GM23338 (cell line): ENCODE data around the gene BRSK2. TPM values are rescaled to one million over a fixed set of nuclear protein-coding genes. Genes with fewer than 3 reads are reported as not detected.

Source experiments
- ATAC-seq: fragments of 200-7000 bp; cut with Tn5 transposase; 3 replicates; pipeline ENCODE4 v1.9.1; 2020
- DNase-seq: peaks from one replicate; pipeline ENCODE4 v3.0.0-alpha.2; 2015; ENCODE audit warnings: low spot score
- H2AFZ ChIP-seq: fragments of 200-600 bp; sonication (generic); 2 replicates; pipeline ENCODE4 v1.8.0; 2016; ENCODE audit warnings: antibody characterized with exemption, mild to moderate bottlenecking, moderate library complexity
- H3F3A ChIP-seq: fragments of 200-600 bp; sonication (generic); replicated peaks from 2 replicates; pipeline ENCODE4 v1.8.0; 2017; ENCODE audit warnings: antibody characterized with exemption, mixed run types, low read depth
- H3K27ac ChIP-seq: fragments of 200-600 bp; sonication (generic); 2 replicates; pipeline ENCODE4 v1.6.1; 2016; ENCODE audit warnings: low read depth
- H3K27me3 ChIP-seq: fragments of 200-600 bp; sonication (generic); 2 replicates; pipeline ENCODE4 v1.8.0; 2016; ENCODE audit warnings: mild to moderate bottlenecking, mixed run types, moderate library complexity; ENCODE audit not compliant: insufficient read depth
- H3K36me3 ChIP-seq: fragments of 200-600 bp; sonication (generic); 2 replicates; pipeline ENCODE4 v1.8.0; 2016; ENCODE audit warnings: mild to moderate bottlenecking; ENCODE audit not compliant: insufficient read depth
- H3K4me1 ChIP-seq: fragments of 200-600 bp; sonication (generic); 2 replicates; pipeline ENCODE4 v1.8.0; 2016; ENCODE audit warnings: mild to moderate bottlenecking, moderate library complexity; ENCODE audit not compliant: insufficient read depth
- H3K4me2 ChIP-seq: fragments of 200-600 bp; sonication (generic); 2 replicates; pipeline ENCODE4 v1.7.1; 2017; ENCODE audit warnings: mixed run types
- H3K4me3 ChIP-seq: fragments of 200-600 bp; sonication (generic); 2 replicates; pipeline ENCODE4 v1.6.1; 2016; ENCODE audit warnings: mixed run types
- H3K79me2 ChIP-seq: fragments of 200-600 bp; sonication (generic); replicated peaks from 2 replicates; pipeline ENCODE4 v1.8.0; 2017; ENCODE audit warnings: mild to moderate bottlenecking; ENCODE audit not compliant: insufficient read depth
- H3K9me2 ChIP-seq: fragments of 200-600 bp; sonication (generic); 2 replicates; pipeline ENCODE4 v1.8.0; 2017; ENCODE audit not compliant: insufficient read depth
- H4K20me1 ChIP-seq: fragments of 200-600 bp; sonication (generic); replicated peaks from 2 replicates; pipeline ENCODE4 v1.8.0; 2017; ENCODE audit warnings: mild to moderate bottlenecking; ENCODE audit not compliant: insufficient read depth
- H3K27ac Mint-ChIP-seq: 2 replicates; pipeline ENCODE4 v1.8.0; 2020; ENCODE audit warnings: inconsistent platforms, mild to moderate bottlenecking, moderate library complexity, mixed read lengths
- H3K27me3 Mint-ChIP-seq: 3 replicates; pipeline ENCODE4 v1.8.0; 2022; ENCODE audit warnings: low read depth, mild to moderate bottlenecking, moderate library complexity, mixed read lengths, inconsistent platforms; ENCODE audit not compliant: insufficient read depth, poor library complexity
- H3K36me3 Mint-ChIP-seq: 3 replicates; pipeline ENCODE4 v1.8.0; 2021; ENCODE audit warnings: low read depth, mild to moderate bottlenecking, inconsistent platforms, moderate library complexity, mixed read lengths
- H3K4me1 Mint-ChIP-seq: 3 replicates; pipeline ENCODE4 v1.8.0; 2020; ENCODE audit warnings: mild to moderate bottlenecking, inconsistent platforms, mixed read lengths
- H3K4me3 Mint-ChIP-seq: 3 replicates; pipeline ENCODE4 v1.8.0; 2021; ENCODE audit warnings: moderate library complexity, mild to moderate bottlenecking, inconsistent platforms, mixed read lengths
- H3K9me3 Mint-ChIP-seq: 3 replicates; pipeline ENCODE4 v1.8.0; 2020; ENCODE audit warnings: moderate library complexity, mild to moderate bottlenecking, inconsistent platforms, mixed read lengths
- CREB1 ChIP-seq: fragments of 250-450 bp; sonication (Bioruptor Pico); IDR thresholded peaks from 2 replicates; pipeline ENCODE4 v1.5.0; 2020; ENCODE audit warnings: low read depth, mild to moderate bottlenecking, moderate library complexity
- CTCF ChIP-seq, 2 experiments: fragments of 200-600 bp in 1 of 2; sonication (generic) in 1 of 2; conservative IDR thresholded peaks; 2 replicates each; pipeline versions ENCODE4 v1.5.1 to v1.6.1; 2016 to 2017; ENCODE audit warnings: antibody characterized with exemption in 2 of 2, low read depth in 2 of 2, mild to moderate bottlenecking in 2 of 2, moderate library complexity in 1 of 2
- ETS1 ChIP-seq: IDR thresholded peaks from 2 replicates; pipeline ENCODE4 v1.6.1; 2016; ENCODE audit warnings: antibody characterized with exemption
- EZH2 ChIP-seq: fragments of 200-600 bp; sonication (generic); IDR thresholded peaks from one replicate; pipeline ENCODE4 v1.8.0; 2017; ENCODE audit warnings: antibody characterized with exemption, mild to moderate bottlenecking, low read depth; ENCODE audit not compliant: unreplicated experiment
- EZH2phosphoT487 ChIP-seq: fragments of 200-600 bp; sonication (generic); IDR thresholded peaks from one replicate; pipeline ENCODE4 v1.8.1; 2018; ENCODE audit warnings: antibody characterized with exemption; ENCODE audit not compliant: unreplicated experiment
- JUNB ChIP-seq: IDR thresholded peaks from one replicate; pipeline ENCODE4 v1.6.1; 2016; ENCODE audit warnings: antibody characterized with exemption; ENCODE audit not compliant: unreplicated experiment
- NANOG ChIP-seq: IDR thresholded peaks from 2 replicates; pipeline ENCODE4 v1.6.1; 2016; ENCODE audit warnings: antibody characterized with exemption, borderline replicate concordance
- POLR2AphosphoS5 ChIP-seq: IDR thresholded peaks from 2 replicates; pipeline ENCODE4 v1.6.1; 2016; ENCODE audit warnings: antibody characterized with exemption, low read depth
- REST ChIP-seq: IDR thresholded peaks from one replicate; pipeline ENCODE4 v1.6.1; 2018; ENCODE audit warnings: antibody characterized with exemption; ENCODE audit not compliant: unreplicated experiment
- STAT1 ChIP-seq: IDR thresholded peaks from one replicate; pipeline ENCODE4 v1.6.1; 2016; ENCODE audit warnings: antibody characterized with exemption; ENCODE audit not compliant: unreplicated experiment
- ZNF114 ChIP-seq: fragments of 250-450 bp; sonication (Bioruptor Pico); IDR thresholded peaks from 2 replicates; pipeline ENCODE4 v1.5.0; 2020; ENCODE audit warnings: mild to moderate bottlenecking, moderate library complexity
- ZNF331 ChIP-seq: fragments of 250-450 bp; sonication (Bioruptor Pico); IDR thresholded peaks from 2 replicates; pipeline ENCODE4 v1.5.0; 2020; ENCODE audit warnings: low read depth, mild to moderate bottlenecking, moderate library complexity
- ZNF462 ChIP-seq: fragments of 250-450 bp; sonication (Bioruptor Pico); IDR thresholded peaks from 2 replicates; pipeline ENCODE4 v1.5.0; 2020; ENCODE audit warnings: mild to moderate bottlenecking, moderate library complexity
- polyA plus RNA-seq: library from polyadenylated mRNA; unstranded; fragments of >200 nt; fragmentation: Nextera tagmentation; extraction: Ambion mirVana; gene quantifications from 2 replicates; pipeline ENCODE4 v1.2.1, GENCODE V29; 2016
- total RNA-seq: library from RNA; depleted of rRNA; stranded (reverse); fragments of >200 nt; shearing (Covaris generic); gene quantifications from 2 replicates; pipeline ENCODE4 v1.2.3, GENCODE V29; 2014

BRSK2 gene
- total and polyA plus RNA-seq, 2 experiments from 2014 or later, result 7.2 to 20.3 TPM

GRCh38 chr11:1393038-1393710 is 3.4 kb downstream of the BRSK2 start:
- H3K4me1 Mint-ChIP-seq, result peaks cover 10% of the 10 kb centered on the region
- DNase-seq (no peak), ATAC-seq (no peak)
- H3K9me3 Mint-ChIP-seq, result peaks cover 4% of the 10 kb centered on the region; the same call in 1 of the 3 replicates
- Histone ChIP-seq H3K36me3 (no peaks in the 10 kb centered on the region), H3K79me2 (peaks cover 55% of the 10 kb centered on the region), H3K4me1 (peaks cover 2% of the 10 kb centered on the region; the same call in 1 of the 2 replicates), H3K9me2 (no peaks in the 10 kb centered on the region), H3K4me3 (no peak overlapping the region), H3K27me3 (0 out of 2 replicates have a peak, but pooled peaks cover 2% of the 10 kb centered on the region), H3K27ac (no peak overlapping the region), H3F3A (no peaks in the 10 kb centered on the region), H2AFZ (no peak overlapping the region), H4K20me1 (no peaks in the 10 kb centered on the region; the same call in none of the 2 replicates), H3K4me2 (no peak overlapping the region)
- no peak for TF ChIP-seq JUNB
- TF ChIP-seq CTCF (conservative IDR thresholded peaks at IDR 0.05; ENCODE audit: low read depth in 2 of 2), result no peak
- no peak for TF ChIP-seq STAT1
- TF ChIP-seq NANOG, result no peak
- TF ChIP-seq POLR2AphosphoS5, result no peak
- no peak for TF ChIP-seq EZH2phosphoT487
- no peak for TF ChIP-seq ETS1
- TF ChIP-seq ZNF114 (CRISPR knock-in tag), result no peak
- TF ChIP-seq ZNF331, result no peak
- TF ChIP-seq EZH2, result no peak
- no peak for TF ChIP-seq CREB1 (CRISPR knock-in tag)
- no peak for TF ChIP-seq ZNF462
- no peak for TF ChIP-seq REST
- H3K27me3 Mint-ChIP-seq, result peaks cover 14% of the 10 kb centered on the region
- no peak overlapping the region for H3K27ac Mint-ChIP-seq
- H3K4me3 Mint-ChIP-seq, result no peak overlapping the region
- peaks cover 8% of the 10 kb centered on the region; the same call in 1 of the 3 replicates for H3K36me3 Mint-ChIP-seq
